Measurements from ENCODE around the gene COX20.

COX20 gene

GRCh38 chr1:244854166-244854565 lies 18.7 kb downstream of the COX20 start:
- no peak for DNase-seq

DNA sequence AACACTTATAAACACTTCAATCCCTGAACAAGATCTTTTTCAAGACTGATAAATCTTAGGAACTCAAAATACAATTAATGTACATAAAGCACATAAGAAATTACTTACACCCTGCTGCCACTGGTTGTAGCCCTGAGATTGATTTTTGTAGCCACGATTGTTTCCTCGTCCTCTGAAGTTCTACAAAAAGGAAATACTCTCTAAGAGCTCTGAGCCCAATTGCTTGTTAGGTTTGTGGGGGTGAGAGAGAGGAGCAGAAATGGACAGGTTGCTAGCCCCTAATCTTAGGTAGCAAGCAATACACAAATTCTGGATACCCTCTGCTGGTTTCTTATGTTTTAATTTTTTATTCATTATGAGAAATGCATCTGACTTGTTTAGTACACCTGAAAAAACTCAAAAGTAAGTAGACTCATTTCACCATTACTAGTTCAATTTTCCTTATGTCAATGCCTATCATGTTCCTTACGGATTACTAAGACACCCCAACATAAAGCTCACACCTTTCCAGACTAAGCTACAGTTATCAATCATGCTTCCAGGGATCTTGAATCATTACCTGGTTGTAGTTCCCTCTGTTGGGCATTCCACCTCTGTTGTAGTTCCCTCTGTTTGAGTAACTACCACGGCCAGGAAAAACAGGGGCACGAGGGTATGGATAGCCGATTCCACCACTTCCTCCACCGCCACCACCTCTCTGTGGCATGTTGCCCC lies 19.6 kb downstream of the COX20 start:
- DNase-seq, result peak; percentile 27

- DNase-seq, result no peak
Measured at GRCh38 chr1:244857761-244858160, 22.3 kb downstream of the COX20 start.

GRCh38 chr1:244858357-244858756 lies 22.9 kb downstream of the COX20 start:
- peak; percentile 3 for DNase-seq

DNA sequence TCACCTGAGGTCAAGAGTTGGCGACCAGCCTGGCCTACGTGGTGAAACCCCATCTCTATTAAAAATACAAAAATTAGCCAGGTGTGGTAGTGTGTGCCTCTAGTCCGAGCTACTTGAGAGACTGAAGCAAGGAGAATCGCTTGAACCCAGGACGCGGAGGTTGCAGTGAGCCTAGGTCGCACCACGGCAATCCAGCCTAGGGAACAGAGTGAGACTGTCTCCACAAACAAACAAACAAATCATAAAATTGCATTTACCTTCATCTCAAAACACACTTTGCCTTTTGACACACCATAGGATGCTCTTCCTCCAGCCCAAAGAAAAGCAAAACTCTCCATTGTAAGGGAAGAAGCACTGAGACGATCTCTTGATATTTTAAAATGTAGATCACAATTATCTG lies 24.6 kb downstream of the COX20 start:
- DNase-seq, result no peak

DNA sequence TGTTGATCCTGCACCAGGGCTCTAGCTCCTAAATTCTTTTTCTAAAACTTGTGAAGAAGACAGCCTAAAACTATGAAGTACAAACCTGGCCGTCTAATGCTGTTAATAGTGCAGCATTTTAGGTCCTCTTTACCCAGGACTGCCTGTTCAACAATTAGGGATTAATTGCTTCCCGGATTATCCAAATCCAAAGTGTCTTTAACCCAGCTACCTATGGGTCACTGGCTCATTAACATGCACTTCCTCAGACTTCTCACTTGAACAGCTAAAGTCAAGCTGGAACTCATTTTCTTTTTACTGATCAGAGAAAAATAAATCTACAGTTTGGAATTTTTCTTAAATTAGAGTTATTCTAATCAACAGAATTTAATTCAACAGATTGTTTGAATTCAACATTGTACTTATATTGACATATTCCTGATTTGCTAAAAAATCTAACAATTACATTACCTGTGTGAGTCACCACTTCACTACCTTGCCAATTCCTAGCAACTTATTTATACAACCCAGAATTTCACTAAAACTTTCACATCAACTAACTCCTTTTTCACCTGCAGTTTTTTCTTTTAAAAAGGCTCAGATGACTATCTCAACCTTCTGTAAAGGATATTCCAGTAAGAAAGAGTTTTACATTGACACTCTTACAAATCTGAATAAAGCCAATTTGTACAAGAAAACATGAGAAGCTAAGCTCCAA lies 25.6 kb downstream of the COX20 start:
- peak; percentile 10 for DNase-seq

GRCh38 chr1:244861683-244862082 lies 26.2 kb downstream of the COX20 start:
- peak; percentile 21 for DNase-seq

GRCh38 chr1:244862354-244862698 lies 26.9 kb downstream of the COX20 start:
- DNase-seq, result peak; percentile 66

- DNase-seq, result peak; percentile 97
Measured at GRCh38 chr1:244862699-244863490, 27.4 kb downstream of the COX20 start.

GRCh38 chr1:244863491-244864252 lies 28.2 kb downstream of the COX20 start:
- no peak for DNase-seq

DNA sequence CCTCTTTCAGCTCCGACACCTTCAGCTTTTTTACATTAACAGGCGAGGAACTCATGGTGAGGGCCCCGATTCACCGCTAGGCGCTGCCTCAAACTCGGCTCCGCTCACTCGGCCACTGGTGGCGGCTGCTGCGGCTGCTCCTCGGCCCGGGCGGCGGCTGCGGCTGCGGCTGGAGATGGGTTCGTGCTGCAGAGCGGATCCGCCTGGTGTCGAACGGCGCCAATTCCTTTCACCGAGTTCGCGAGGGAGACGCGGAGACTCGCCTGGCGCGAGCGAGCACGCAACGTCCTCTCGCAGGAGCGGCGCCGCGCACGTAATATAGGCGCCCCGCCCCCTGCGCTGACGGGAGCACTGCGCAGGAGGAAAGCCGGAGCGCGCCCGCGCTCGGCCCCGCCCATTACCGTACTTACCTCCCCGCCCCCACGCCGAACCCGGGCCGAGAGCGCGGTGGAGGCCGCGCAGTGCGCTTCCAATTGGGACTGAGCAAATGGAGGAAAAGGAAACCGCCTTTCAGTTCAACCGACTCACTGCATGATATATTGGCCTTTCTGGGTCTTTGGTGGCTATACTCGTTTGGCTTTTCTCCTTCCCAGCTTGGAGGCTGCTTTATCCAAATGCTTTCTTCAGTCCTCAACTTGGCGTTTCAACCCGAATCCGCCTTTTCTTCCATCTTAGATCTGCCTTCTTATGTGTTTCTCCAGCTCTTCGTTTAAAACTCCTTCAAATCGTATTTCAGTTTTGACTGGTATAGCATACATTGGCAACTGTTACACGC lies 29.0 kb downstream of the COX20 start, which contains the start of gene HNRNPU:
Gene HNRNPU, minus strand, starts transcription at position 291 of the 775 bp plus-strand sequence. Its CDS starts 236 bp downstream, at position 55.
- DNase-seq, result peak; percentile 96

- no peak for DNase-seq
Measured at GRCh38 chr1:244865028-244865371, 29.5 kb downstream of the COX20 start.

GRCh38 chr1:244865820-244866219 lies 30.4 kb downstream of the COX20 start:
- DNase-seq, result no peak

- no peak for DNase-seq
Measured at GRCh38 chr1:244866355-244866754, 30.9 kb downstream of the COX20 start.

- DNase-seq, result no peak
Measured at GRCh38 chr1:244868484-244869363, 33.3 kb downstream of the COX20 start.

DNA sequence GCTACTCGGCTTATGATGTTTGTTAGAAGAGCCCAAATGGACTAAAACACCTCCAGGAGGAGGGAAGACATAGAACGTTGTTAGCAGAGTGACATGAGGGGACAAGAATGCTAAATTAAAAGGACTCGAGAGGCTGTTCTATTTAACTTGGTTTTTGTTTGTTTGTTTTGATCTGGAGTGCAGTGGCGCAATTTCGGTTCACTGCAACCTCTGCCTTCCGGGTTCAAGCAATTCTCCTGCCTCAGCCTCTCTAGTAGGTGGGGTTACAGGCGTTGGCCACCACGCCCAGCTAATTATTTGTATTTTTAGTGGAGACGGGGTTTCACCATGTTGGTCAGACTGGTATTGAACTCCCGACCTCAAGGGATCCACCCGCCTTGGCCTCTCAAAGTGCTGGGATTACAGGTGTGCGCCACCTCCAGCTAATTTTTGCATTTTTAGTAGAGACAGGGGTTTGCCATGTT lies 33.9 kb downstream of the COX20 start:
- DNase-seq, result no peak

- DNase-seq, result no peak
Measured at GRCh38 chr1:244869950-244870349, 34.5 kb downstream of the COX20 start.

- DNase-seq, result no peak
Measured at GRCh38 chr1:244874974-244875579, 39.6 kb downstream of the COX20 start.

GRCh38 chr1:244876228-244876910 lies 40.9 kb downstream of the COX20 start:
- no peak for DNase-seq

DNA sequence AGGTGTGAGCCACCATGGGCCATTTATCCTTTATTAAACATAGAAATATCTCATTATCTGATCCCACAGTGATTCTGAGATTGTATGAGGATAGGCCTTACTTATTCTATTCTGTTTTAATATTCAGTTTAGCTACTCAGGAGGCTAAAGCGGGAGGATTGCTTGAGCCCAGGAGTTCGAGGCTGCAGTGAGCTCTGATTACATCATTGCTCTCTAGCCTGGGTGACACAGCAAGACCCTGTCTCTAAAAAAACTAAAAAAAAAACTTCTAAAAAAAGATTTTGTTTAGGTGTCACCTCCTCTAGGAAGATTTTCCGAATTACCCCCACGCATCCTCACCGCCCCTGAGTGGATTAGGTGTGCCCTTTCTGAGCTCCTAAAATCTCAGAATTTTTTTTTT lies 43.2 kb downstream of the COX20 start:
- no peak for DNase-seq

All from CD4-positive, alpha-beta T cell treated with Interleukin-10 for 1 hour (primary cell).